Lung microvascular endothelial cell (primary cell): ENCODE data around the gene FAM120AOS. TPM values are rescaled to one million over a fixed set of nuclear protein-coding genes. Genes with fewer than 3 reads are reported as not detected.

ENCODE experiments used
- DNase-seq, 2 donors: peaks; one replicate each; pipeline versions ENCODE4 v3.0.0 to v3.0.0-alpha.2; 2010; ENCODE audit warnings: low read depth in 2 of 2
- total RNA-seq: library from RNA; depleted of rRNA; stranded (reverse); fragments of >200 nt; gene quantifications from 2 replicates; pipeline ENCODE4 v1.2.1, GENCODE V29; 2014

FAM120AOS gene
- total RNA-seq, 1 donor from 2014 or later, result 27.4 TPM

GRCh38 chr9:93467462-93467861, 14.1 kb upstream of the FAM120AOS start:
- DNase-seq, result no peak

GRCh38 chr9:93467062-93467416, 13.7 kb upstream of the FAM120AOS start:
- DNase-seq, result peak in 1 of 2 donors; percentile 16

GRCh38 chr9:93466416-93467061, 13.2 kb upstream of the FAM120AOS start:
- DNase-seq, result peak in 1 of 2 donors; percentile 6

- DNase-seq, result no peak
Measured at GRCh38 chr9:93465855-93466254, 12.5 kb upstream of the FAM120AOS start.

- no peak for DNase-seq
Measured at GRCh38 chr9:93464876-93465275, 11.5 kb upstream of the FAM120AOS start.

GRCh38 chr9:93464395-93464794, 11.0 kb upstream of the FAM120AOS start:
- DNase-seq, result no peak

GRCh38 chr9:93463638-93464248, 10.4 kb upstream of the FAM120AOS start:
- DNase-seq, result no peak

GRCh38 chr9:93461821-93462220, 8.4 kb upstream of the FAM120AOS start:
- DNase-seq, result no peak

GRCh38 chr9:93461414-93461743, 8.0 kb upstream of the FAM120AOS start:
- no peak for DNase-seq

GRCh38 chr9:93460689-93461413, 7.5 kb upstream of the FAM120AOS start:
- no peak for DNase-seq

- no peak for DNase-seq
Measured at GRCh38 chr9:93459432-93459847, 6.1 kb upstream of the FAM120AOS start.

- no peak for DNase-seq
Measured at GRCh38 chr9:93458712-93459111, 5.3 kb upstream of the FAM120AOS start.

- DNase-seq, result no peak
Measured at GRCh38 chr9:93457006-93457405, 3.6 kb upstream of the FAM120AOS start.

- no peak for DNase-seq
Measured at GRCh38 chr9:93456504-93456903, 3.1 kb upstream of the FAM120AOS start.

- DNase-seq, result no peak
Measured at GRCh38 chr9:93456022-93456421, 2.6 kb upstream of the FAM120AOS start.

- DNase-seq, result peak in 1 of 2 donors; percentile 36
Measured at GRCh38 chr9:93452710-93453046, 703 bp downstream of the FAM120AOS start.

- DNase-seq, result peak; percentile 61 to 65
Measured at GRCh38 chr9:93451849-93452709, 1.3 kb downstream of the FAM120AOS start.

GRCh38 chr9:93450945-93451815, 2.2 kb downstream of the FAM120AOS start, which contains the start of gene FAM120A:
Gene FAM120A (plus strand): TSS chr9:93451685. CDS start chr9:93451916, 231 bp downstream.
- peak; percentile 82 to 86 for DNase-seq

GRCh38 chr9:93447655-93448054, 5.7 kb downstream of the FAM120AOS start:
- no peak for DNase-seq

GRCh38 chr9:93446073-93446472, 7.3 kb downstream of the FAM120AOS start:
- DNase-seq, result no peak
